NCI-H1105 (cell line): Measurements from ENCODE around the gene MYPN.
"Not testable (repeated sequence)": the region's sequence is repeated elsewhere in the genome, so short reads cannot be mapped to it uniquely, and the experiment has no call there.

Source experiments
- DNase-seq: peaks from one replicate; lab custom pipeline; 2025; lab: John Stamatoyannopoulos, UW

Gene MYPN

GRCh38 chr10:68135362-68135761 lies 26.1 kb downstream of the MYPN start:
- no peak for DNase-seq

GRCh38 chr10:68135922-68136792 lies 26.9 kb downstream of the MYPN start:
- DNase-seq = no peak

GRCh38 chr10:68137171-68137570 lies 27.9 kb downstream of the MYPN start:
- no peak for DNase-seq

DNA sequence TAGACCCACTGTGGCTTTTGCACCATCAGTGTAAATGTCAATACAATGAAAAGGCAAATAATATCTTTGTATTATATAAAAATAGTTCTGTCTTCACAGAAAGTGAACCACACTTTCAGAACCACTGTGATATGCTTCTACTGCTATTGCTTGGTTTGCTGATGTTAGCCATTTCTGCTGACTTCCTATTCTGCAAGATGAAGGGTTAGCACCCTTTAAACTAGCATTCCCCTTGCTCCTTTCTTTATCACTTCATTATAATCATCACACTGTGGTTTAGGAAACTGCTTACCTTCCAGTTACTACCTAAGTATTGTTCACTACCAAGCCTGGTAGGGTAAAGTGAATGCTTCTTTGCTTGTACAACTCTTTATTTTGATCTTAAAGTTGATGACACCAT lies 29.2 kb downstream of the MYPN start:
- DNase-seq = no peak

GRCh38 chr10:68139448-68140272 lies 30.4 kb downstream of the MYPN start:
- no peak for DNase-seq

DNA sequence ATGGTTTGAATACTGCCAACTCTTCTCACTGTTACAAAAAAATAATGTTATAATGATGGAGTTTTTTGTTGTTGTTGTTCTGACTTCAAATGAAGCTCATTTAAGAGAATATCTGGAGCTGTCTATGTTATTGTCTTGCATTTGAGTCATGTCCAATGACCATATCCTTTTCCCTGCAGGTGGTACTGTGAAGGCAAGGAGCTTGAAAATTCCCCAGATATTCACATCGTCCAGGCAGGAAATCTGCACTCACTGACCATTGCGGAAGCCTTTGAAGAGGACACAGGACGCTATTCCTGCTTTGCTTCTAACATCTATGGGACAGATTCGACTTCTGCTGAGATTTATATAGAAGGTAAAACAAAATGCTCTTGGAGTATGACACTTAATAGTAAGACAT lies 33.5 kb downstream of the MYPN start:
- no peak for DNase-seq

DNA sequence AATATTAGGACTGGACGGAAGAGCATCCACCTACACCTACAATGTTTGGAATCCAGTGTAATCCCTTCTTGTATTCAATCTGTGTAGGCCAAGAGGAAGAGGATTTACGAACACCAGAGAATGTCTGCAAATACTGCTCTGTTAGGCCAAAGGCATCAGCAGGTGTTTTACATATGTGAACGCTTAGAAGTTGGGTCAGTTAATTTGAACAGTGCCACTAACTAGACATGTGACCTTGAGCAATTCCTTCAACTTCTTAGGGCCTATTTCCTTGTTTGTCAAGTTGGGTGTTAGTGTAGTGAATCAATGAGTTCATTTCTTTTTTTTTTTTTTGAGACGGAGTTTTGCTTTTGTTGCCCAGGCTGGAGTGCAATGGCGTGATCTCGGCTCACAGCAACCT lies 35.4 kb downstream of the MYPN start:
- no peak for DNase-seq

- no peak for DNase-seq
These were observed 36.4 kb downstream of the MYPN start for GRCh38 chr10:68145705-68146104.

DNA sequence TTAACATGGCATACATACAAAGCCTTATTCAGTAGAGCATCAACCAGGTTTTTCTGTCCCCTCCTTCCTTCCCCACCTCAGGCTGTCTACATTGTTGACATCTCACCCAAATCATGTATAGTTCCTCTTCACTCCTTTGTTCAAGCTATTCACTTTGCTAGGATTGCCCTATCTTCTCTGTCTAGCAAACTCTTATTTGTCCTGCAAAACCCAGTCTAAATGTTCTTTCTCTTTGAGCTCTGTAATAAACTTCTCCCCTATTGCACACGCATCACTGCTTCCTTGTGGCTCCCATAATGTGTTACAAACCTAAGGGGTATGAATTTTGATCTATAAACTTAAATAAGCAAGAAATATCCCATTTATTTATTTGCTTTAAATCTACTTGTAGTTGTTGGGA lies 36.8 kb downstream of the MYPN start:
- no peak for DNase-seq

DNA sequence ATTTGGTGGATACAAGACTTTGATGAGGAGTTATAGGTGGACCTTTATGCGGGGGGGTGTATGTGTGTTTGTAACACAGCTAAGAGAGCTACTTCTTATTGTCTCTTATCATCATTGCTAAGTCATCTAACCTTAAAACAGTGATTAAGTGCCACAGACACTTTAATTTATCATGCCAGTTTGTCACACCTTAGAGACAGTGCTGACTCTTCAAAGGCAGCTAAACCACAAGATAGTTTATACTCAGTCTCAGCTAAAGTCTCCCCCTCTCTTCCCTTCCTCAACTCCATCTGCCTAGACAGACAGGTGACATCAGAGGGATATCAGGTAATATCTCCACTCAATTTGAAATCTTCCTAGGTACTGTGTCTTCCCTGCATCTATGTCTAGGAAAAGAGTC lies 42.2 kb downstream of the MYPN start:
- DNase-seq = no peak

DNA sequence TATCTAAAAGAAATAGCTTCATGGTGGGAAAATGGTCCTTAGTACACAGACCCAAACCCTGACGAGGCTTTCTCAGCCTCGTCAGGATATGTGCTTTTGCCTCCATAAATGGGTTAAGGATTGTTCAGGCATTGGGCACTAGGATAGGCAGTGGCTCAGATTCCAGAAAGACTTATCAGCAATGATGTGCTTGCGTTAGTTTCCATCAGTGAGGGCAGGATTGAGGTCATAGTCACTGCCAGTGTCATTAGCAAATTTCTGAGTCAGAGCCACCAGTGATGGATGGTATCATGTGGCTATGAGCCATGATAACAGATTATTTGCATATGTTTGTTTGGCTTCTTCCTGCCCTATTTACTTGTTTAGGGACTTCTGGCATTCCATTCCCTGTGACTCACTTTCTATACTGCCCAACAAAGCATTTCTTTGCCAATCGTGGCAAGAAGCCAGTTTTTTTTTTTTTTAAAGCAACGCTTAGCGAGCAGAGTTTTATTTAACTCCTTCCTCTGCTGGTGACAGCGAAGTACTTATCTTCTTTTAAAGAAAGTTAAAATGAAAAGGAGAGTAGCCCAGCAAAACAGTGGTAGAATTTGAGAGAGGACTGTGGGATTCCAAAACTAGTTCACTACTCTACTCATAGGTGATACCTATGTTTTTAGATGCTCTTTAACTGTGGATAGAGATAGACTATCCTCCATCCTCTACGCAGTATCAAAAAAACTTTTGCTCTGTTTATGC lies 44.4 kb downstream of the MYPN start:
- peak; percentile 10 for DNase-seq

GRCh38 chr10:68154211-68154497 lies 44.9 kb downstream of the MYPN start:
- peak; percentile 41 for DNase-seq

GRCh38 chr10:68155615-68156210 lies 46.4 kb downstream of the MYPN start:
- no peak for DNase-seq

DNA sequence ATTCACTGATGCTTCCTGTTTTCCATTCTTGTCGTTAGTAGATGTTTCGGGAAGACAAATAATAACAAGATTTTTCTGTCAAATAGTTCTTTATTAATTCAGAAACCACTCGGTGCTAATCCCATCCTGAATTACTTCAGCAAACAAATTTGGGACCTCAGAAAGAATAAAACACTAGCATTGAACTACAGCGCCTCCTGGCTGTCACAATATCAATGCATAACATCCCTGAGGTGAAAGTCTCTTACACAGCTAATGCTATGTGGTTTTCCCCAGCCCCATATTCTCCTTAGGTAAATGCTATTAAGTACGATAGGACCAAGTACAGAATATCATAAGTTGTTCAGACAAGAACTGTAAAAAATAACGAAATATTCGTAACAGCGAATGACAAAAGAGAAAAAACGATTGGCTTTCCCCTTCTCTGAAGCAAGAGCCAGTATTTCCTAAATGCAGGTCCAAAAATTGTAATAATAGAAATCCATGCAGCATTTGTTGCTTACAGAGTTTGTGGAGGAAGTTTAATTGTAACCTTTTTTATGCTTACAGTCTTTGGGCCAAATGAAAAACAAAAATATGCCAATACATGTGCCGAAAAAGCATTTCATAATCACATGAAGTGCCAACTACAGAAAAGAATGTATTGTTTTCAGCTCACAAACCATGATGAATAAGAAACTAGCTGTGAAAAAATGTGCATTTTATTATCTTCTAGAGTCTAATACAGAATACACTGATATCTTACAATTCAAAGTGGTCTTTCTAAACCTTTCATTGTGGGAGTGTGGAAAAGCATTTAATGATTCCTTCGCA lies 47.3 kb downstream of the MYPN start:
- DNase-seq = peak; percentile 3

- DNase-seq = not testable (repeated sequence)
These were observed 48.2 kb downstream of the MYPN start for GRCh38 chr10:68157522-68157921.

GRCh38 chr10:68158031-68158430 lies 48.7 kb downstream of the MYPN start:
- DNase-seq = no peak

- no peak for DNase-seq
These were observed 54.4 kb downstream of the MYPN start for GRCh38 chr10:68163735-68164134.

DNA sequence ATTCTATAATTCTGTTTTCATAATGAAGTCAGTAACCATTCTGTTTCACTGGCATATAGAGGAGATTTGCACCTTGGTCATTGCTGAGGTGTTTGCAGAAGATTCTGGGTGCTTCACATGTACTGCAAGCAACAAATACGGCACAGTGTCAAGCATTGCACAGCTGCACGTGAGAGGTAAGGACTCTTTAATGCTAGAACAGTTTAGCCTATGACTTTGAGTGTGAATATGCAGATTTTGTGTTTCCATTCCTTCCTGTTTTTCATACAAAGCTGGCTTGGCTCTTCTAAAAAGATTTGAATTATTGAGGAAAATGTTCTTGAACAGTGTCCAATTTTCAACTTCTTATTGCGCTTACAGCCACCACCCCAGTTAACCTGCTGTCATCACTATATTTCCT lies 56.4 kb downstream of the MYPN start:
- DNase-seq = no peak

DNA sequence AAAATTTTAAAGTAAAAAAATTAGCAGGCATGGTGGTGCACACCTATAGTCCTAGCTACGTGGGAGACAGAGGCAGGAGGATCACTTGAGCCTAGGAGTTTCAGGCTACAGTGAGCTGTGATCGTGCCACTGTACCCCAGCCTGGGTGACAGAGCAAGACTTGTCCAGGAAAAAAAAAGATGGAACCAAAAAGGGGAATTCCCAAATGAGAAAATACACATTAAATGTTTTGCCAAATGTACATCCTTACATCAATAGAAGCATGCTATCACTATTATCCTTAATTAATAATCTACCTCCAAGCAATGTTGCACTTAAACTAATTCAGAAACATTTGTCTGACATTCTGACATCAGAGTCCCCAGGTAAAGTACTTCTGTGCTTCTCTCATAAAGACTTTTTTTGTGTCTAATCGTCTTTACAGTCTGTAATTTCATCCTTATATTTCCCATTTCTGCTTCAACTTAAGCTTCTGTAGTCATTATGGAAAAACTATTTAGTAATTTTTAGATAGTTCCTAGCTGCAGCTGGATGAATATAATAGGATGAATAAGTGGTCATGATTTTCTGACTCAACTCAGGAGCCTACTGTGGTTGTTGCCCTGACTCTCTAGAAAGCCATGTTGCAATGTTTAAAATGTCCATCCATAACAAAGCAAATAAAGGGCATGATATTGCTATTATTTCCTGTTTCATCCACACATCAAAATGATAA lies 57.7 kb downstream of the MYPN start:
- DNase-seq = no peak

DNA sequence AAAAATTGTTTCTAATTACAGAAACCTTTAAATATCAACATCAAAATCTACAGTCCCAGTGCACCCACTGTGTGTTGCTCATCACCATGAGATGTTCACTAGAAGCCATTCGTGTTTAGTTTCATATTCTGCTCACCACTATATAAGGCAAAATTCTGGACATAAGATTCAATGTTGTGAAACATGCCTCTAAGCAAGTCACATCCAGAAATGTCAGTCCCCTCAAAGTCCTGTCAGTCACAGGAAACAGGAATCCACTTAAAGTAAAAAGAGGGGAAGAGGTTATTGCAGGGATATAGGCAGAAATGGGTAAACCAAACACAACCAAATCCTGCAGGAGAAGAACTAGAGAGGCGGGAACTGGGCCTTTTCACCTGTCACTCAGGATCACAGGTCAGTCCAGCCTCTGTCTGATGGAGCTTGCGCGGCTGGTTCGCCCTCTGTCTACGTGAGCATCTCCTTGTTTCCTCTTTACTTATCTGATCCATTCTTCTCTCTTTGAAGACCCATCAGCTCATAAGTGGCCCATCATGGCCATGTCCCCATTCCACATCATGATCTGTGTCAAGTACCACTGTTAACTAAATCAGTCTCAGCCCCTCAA lies 58.4 kb downstream of the MYPN start:
- DNase-seq = no peak
